IMR-90 (cell line): Measurements from ENCODE around the gene AKT3. TPM values are rescaled to one million over a fixed set of nuclear protein-coding genes. Genes with fewer than 3 reads are reported as not detected.

Experiments used
- ATAC-seq: fragments of 200-7000 bp; cut with Tn5 transposase; 2 replicates; pipeline ENCODE4 v1.9.1; 2020; ENCODE audit warnings: low read depth, mild to moderate bottlenecking, moderate library complexity
- BruUV-seq: library from RNA; stranded (reverse); fragments of 400-500 nt; replicated peaks from 2 replicates; lab custom pipeline; 2021; lab: Mats Ljungman, UMichigan
- CTCF ChIA-PET: fragments of 300-600 bp; formaldehyde crosslinking; extraction: SDS; loops from one replicate; lab custom pipeline; 2021; ENCODE audit warnings: antibody characterized with exemption; lab: Yijun Ruan, JAX
- POLR2A ChIA-PET: fragments of 300-600 bp; sonication (Branson Sonifier 250); formaldehyde crosslinking; loops from one replicate; lab custom pipeline; 2022; ENCODE audit warnings: antibody characterized with exemption; ENCODE audit not compliant: unreplicated experiment; lab: Charles Lee
- DNase-seq: peaks from one replicate; pipeline ENCODE4 v3.0.0; 2013
- H2AFZ ChIP-seq: replicated peaks from 2 replicates; pipeline ENCODE3; 2013; ENCODE audit warnings: low read length, mild to moderate bottlenecking; ENCODE audit not compliant: poor library complexity
- H2AK5ac ChIP-seq: 2 replicates; pipeline ENCODE4 v1.6.1; 2013; ENCODE audit warnings: low read depth, low read length, inconsistent platforms
- H2AK9ac ChIP-seq: replicated peaks from 2 replicates; pipeline ENCODE3; 2013; ENCODE audit warnings: mild to moderate bottlenecking, low read depth, low read length, moderate library complexity; ENCODE audit not compliant: poor library complexity
- H2BK120ac ChIP-seq: 2 replicates; pipeline ENCODE4 v1.6.1; 2013; ENCODE audit warnings: low read depth, low read length, inconsistent platforms
- H2BK15ac ChIP-seq: 3 replicates; pipeline ENCODE4 v1.6.1; 2013; ENCODE audit warnings: low read depth, low read length, inconsistent platforms
- H2BK20ac ChIP-seq: 2 replicates; pipeline ENCODE4 v1.6.1; 2013; ENCODE audit warnings: low read depth, mild to moderate bottlenecking, inconsistent platforms, low read length, moderate library complexity
- H2BK5ac ChIP-seq: 2 replicates; pipeline ENCODE4 v1.6.1; 2013; ENCODE audit warnings: mild to moderate bottlenecking, low read depth, low read length, inconsistent platforms; ENCODE audit not compliant: poor library complexity, severe bottlenecking
- H3K14ac ChIP-seq: replicated peaks from 2 replicates; pipeline ENCODE4 v1.6.1; 2013; ENCODE audit warnings: low read depth, low read length, inconsistent platforms
- H3K18ac ChIP-seq: 2 replicates; pipeline ENCODE4 v1.6.1; 2013; ENCODE audit warnings: low read depth, low read length, control low read depth
- H3K23ac ChIP-seq: 2 replicates; pipeline ENCODE4 v1.6.1; 2013; ENCODE audit warnings: low read depth, low read length, inconsistent platforms
- H3K27ac ChIP-seq: 2 replicates; pipeline ENCODE4 v1.5.1; 2013; ENCODE audit warnings: mild to moderate bottlenecking, control low read depth, low read length; ENCODE audit not compliant: insufficient read depth
- H3K27me3 ChIP-seq: 2 replicates; pipeline ENCODE4 v1.6.1; 2013; ENCODE audit warnings: low read length; ENCODE audit not compliant: control insufficient read depth, insufficient read depth
- H3K36me3 ChIP-seq: 2 replicates; pipeline ENCODE4 v1.6.1; 2013; ENCODE audit warnings: low read length, mixed read lengths; ENCODE audit not compliant: control insufficient read depth, insufficient read depth
- H3K4ac ChIP-seq: 2 replicates; pipeline ENCODE4 v1.6.1; 2013; ENCODE audit warnings: low read depth, low read length, inconsistent platforms
- H3K4me1 ChIP-seq: 2 replicates; pipeline ENCODE4 v1.6.1; 2013; ENCODE audit warnings: low read length, mixed read lengths; ENCODE audit not compliant: control insufficient read depth, insufficient read depth
- H3K4me2 ChIP-seq: 2 replicates; pipeline ENCODE4 v1.6.1; 2013; ENCODE audit warnings: low read depth, mild to moderate bottlenecking, control low read depth, low read length, moderate library complexity
- H3K4me3 ChIP-seq: 2 replicates; pipeline ENCODE4 v1.5.1; 2013; ENCODE audit warnings: low read depth, mild to moderate bottlenecking, control low read depth, low read length, moderate library complexity; ENCODE audit not compliant: insufficient read depth
- H3K56ac ChIP-seq: 2 replicates; pipeline ENCODE4 v1.6.1; 2013; ENCODE audit warnings: low read length, inconsistent platforms; ENCODE audit not compliant: insufficient read depth; ENCODE audit errors: extremely low read depth
- H3K79me1 ChIP-seq, 2 experiments: 2 replicates each; pipeline ENCODE4 v1.6.1; 2013; ENCODE audit warnings: low read length in 2 of 2, inconsistent platforms in 1 of 2, low read depth in 1 of 2
- H3K9ac ChIP-seq: 2 replicates; pipeline ENCODE4 v1.6.1; 2013; ENCODE audit warnings: low read depth, low read length, control low read depth
- H3K9me1 ChIP-seq: 2 replicates; pipeline ENCODE4 v1.6.1; 2013; ENCODE audit warnings: low read length, inconsistent platforms; ENCODE audit not compliant: insufficient read depth
- H3K9me3 ChIP-seq: 2 replicates; pipeline ENCODE4 v1.6.1; 2013; ENCODE audit warnings: low read length; ENCODE audit not compliant: control insufficient read depth, insufficient read depth
- H4K20me1 ChIP-seq: 2 replicates; pipeline ENCODE4 v1.6.1; 2013; ENCODE audit warnings: low read length, inconsistent platforms; ENCODE audit not compliant: insufficient read depth
- H4K5ac ChIP-seq: 2 replicates; pipeline ENCODE4 v1.6.1; 2013; ENCODE audit warnings: mild to moderate bottlenecking, low read depth, low read length, control low read depth
- H4K8ac ChIP-seq, 2 experiments: 2 replicates each; pipeline ENCODE4 v1.6.1; 2013; ENCODE audit warnings: low read depth in 2 of 2, low read length in 2 of 2, control low read depth in 1 of 2, inconsistent platforms in 1 of 2
- H4K91ac ChIP-seq: 2 replicates; pipeline ENCODE4 v1.6.1; 2013; ENCODE audit warnings: low read depth, low read length, inconsistent platforms; ENCODE audit not compliant: insufficient read depth
- BHLHE40 ChIP-seq: fragments of 150-350 bp; IDR thresholded peaks from 2 replicates; pipeline ENCODE4 v1.6.1; 2016; ENCODE audit warnings: mild to moderate bottlenecking, low read depth, low read length
- CHD1 ChIP-seq: IDR thresholded peaks from 2 replicates; pipeline ENCODE4 v1.6.1; 2012; ENCODE audit warnings: low read depth, low read length, improper control_type of control experiment
- ELK1 ChIP-seq: fragments of 150-350 bp; IDR thresholded peaks from 2 replicates; pipeline ENCODE4 v1.6.1; 2016; ENCODE audit warnings: low read depth, mild to moderate bottlenecking, low read length, moderate library complexity, borderline replicate concordance
- FOS ChIP-seq: fragments of 150-350 bp; IDR thresholded peaks from 2 replicates; pipeline ENCODE4 v1.6.1; 2016; ENCODE audit warnings: low read depth, low read length
- MAZ ChIP-seq: IDR thresholded peaks from 2 replicates; pipeline ENCODE4 v1.6.1; 2012; ENCODE audit warnings: low read depth, mild to moderate bottlenecking, low read length, improper control_type of control experiment, moderate library complexity, borderline replicate concordance
- NFE2L2 ChIP-seq: fragments of 150-350 bp; IDR thresholded peaks from 2 replicates; pipeline ENCODE4 v1.6.1; 2016; ENCODE audit warnings: low read depth, mild to moderate bottlenecking, low read length
- RAD21 ChIP-seq: IDR thresholded peaks from 2 replicates; pipeline ENCODE4 v1.6.1; 2012; ENCODE audit warnings: low read length, improper control_type of control experiment
- RCOR1 ChIP-seq: IDR thresholded peaks from 2 replicates; pipeline ENCODE4 v1.6.1; 2012; ENCODE audit warnings: mild to moderate bottlenecking, low read length, improper control_type of control experiment; ENCODE audit not compliant: insufficient replicate concordance
- USF2 ChIP-seq: fragments of 150-350 bp; IDR thresholded peaks from 2 replicates; pipeline ENCODE4 v1.6.1; 2017; ENCODE audit warnings: mild to moderate bottlenecking, antibody characterized with exemption, low read length, low read depth
- WGBS, 2 experiments: methylation state at CpG; one replicate each; pipeline versions ENCODE4 v1.1.5 to v1.1.7; 2013; ENCODE audit warnings: missing lambda C conversion rate in 2 of 2; ENCODE audit not compliant: insufficient read length in 1 of 2; ENCODE audit errors: extremely low coverage in 2 of 2; 5-methylcytosine and 5-hydroxymethylcytosine counted together
- dilution Hi-C: fragments of 300-500 bp; cut with HindIII; formaldehyde crosslinking; loops from one replicate; pipeline ENCODE4 v1.14.3; 2018; ENCODE audit warnings: low sequenced_read_pairs; ENCODE audit not compliant: unreplicated experiment
- in situ Hi-C: fragments of 300-500 bp; cut with MboI; formaldehyde crosslinking; loops from 3 replicates; pipeline ENCODE4 v1.14.3; 2019; ENCODE audit warnings: low sequenced_read_pairs, inconsistent platforms, mixed read lengths
- intact Hi-C: fragments of 100-400 bp; cut with micrococcal nuclease; formaldehyde crosslinking; loops from 2 replicates; pipeline ENCODE4 v1.10.0; 2022
- polyA plus RNA-seq, 3 experiments: library from polyadenylated mRNA; depleted of rRNA; stranded (reverse); fragments of >200 nt; gene quantifications; 2 replicates each; pipeline ENCODE4 v1.2.3, GENCODE V29; 2012; ENCODE audit warnings: low replicate concordance in 1 of 3
- total RNA-seq: library from RNA; depleted of rRNA; stranded (reverse); fragments of >200 nt; gene quantifications from 2 replicates; pipeline ENCODE4 v1.2.3, GENCODE V29; 2012

AKT3 gene
- total and polyA plus RNA-seq, 2 of the 4 experiments (the other 2 are of a cell fraction) = 15.2 to 19.4 TPM

GRCh38 chr1:243896313-243896712 lies 46.3 kb upstream of the AKT3 start:
- H3K23ac ChIP-seq = no peak overlapping the region
- dilution Hi-C loops = no loop called here
- no peak overlapping the region for H2BK120ac ChIP-seq
- no peak overlapping the region for H4K8ac ChIP-seq
- no TSS peak for BruUV-seq
- H4K91ac ChIP-seq = no peak overlapping the region
- H4K20me1 ChIP-seq = no peaks in the 10 kb centered on the region
- 33% methylated on average over 1 of the region's 2 CpGs; no CpG with 5 or more reads in 1 of the 2 experiments for WGBS, 2 experiments
- H3K79me1 ChIP-seq = no peaks in the 10 kb centered on the region
- no peak for DNase-seq
- H2AFZ ChIP-seq = peak overlapping the region; percentile 33
- ATAC-seq = no peak
- H3K9me1 ChIP-seq = no peaks in the 10 kb centered on the region
- no peaks in the 10 kb centered on the region for H3K36me3 ChIP-seq
- ChIA-PET POLR2A (no interaction called here), CTCF (interaction anchor here (0.6 kb wide), 1 partner anchor 214 kb away, joined by 4 read pairs; no protein-coding TSS in a partner anchor)
- H3K56ac ChIP-seq = no peak overlapping the region
- no peaks in the 10 kb centered on the region for H3K4me1 ChIP-seq
- H2AK9ac ChIP-seq = no peak overlapping the region
- H3K4me2 ChIP-seq = no peak overlapping the region
- H3K9me3 ChIP-seq = no peaks in the 10 kb centered on the region
- H2AK5ac ChIP-seq = no peak overlapping the region
- no peak overlapping the region for H3K18ac ChIP-seq
- no peak overlapping the region for H2BK20ac ChIP-seq
- no peak overlapping the region for H2BK15ac ChIP-seq
- no peak overlapping the region for H3K9ac ChIP-seq
- H3K4me3 ChIP-seq = no peak overlapping the region
- no peak overlapping the region for H3K14ac ChIP-seq
- H4K5ac ChIP-seq = no peak overlapping the region
- intact Hi-C loops = no loop called here
- H3K4ac ChIP-seq = no peak overlapping the region
- H3K27me3 ChIP-seq = peaks cover 23% of the 10 kb centered on the region
- no peak overlapping the region for H2BK5ac ChIP-seq
- in situ Hi-C loops = no loop called here
- no peak for TF ChIP-seq MAZ
- no peak for TF ChIP-seq CHD1
- no peak for TF ChIP-seq NFE2L2
- no peak for TF ChIP-seq BHLHE40
- no peak for TF ChIP-seq ELK1
- TF ChIP-seq RAD21 = no peak
- no peak for TF ChIP-seq FOS
- TF ChIP-seq USF2 = no peak
- TF ChIP-seq RCOR1 = no peak
- H3K27ac ChIP-seq = no peak overlapping the region
